K562 (cell line): ENCODE results near the gene CELSR1. TPM values are rescaled to one million over a fixed set of nuclear protein-coding genes. Genes with fewer than 3 reads are reported as not detected.

Experiments
- ATAC-seq: fragments of 200-7000 bp; cut with Tn5 transposase; 3 replicates; pipeline ENCODE4 v1.9.1; 2020; ENCODE audit warnings: moderate library complexity
- BruUV-seq: library from RNA; stranded (reverse); fragments of 400-500 nt; replicated peaks from 2 replicates; lab custom pipeline; 2021; lab: Mats Ljungman, UMichigan
- CTCF ChIA-PET: fragments of 300-600 bp; formaldehyde crosslinking; extraction: SDS; loops from one replicate; lab custom pipeline; 2021; ENCODE audit warnings: low intra/inter-chr PET ratio; lab: Yijun Ruan, JAX
- POLR2A ChIA-PET: fragments of 300-600, 350-650 bp; sonication (Branson Sonifier 250); formaldehyde crosslinking; extraction: SDS; loops from one replicate; lab custom pipeline; 2021; ENCODE audit warnings: antibody characterized with exemption, inconsistent platforms; lab: Yijun Ruan, JAX
- DNase-seq, 4 experiments: peaks; one replicate each; pipeline versions ENCODE4 v3.0.0 to v3.0.0-alpha.2; 2011 to 2018; ENCODE audit warnings: low spot score in 3 of 4, mixed read lengths in 3 of 4; ENCODE audit errors: extremely low read depth in 1 of 4
- FAIRE-seq: peaks from 2 replicates; lab custom pipeline; 2011; peaks lifted over from hg19 to GRCh38; lab: Jason Lieb, UNC
- H2AFZ ChIP-seq: 2 replicates; pipeline ENCODE4 v1.6.0; 2011; ENCODE audit warnings: low read depth, low read length, control low read depth, inconsistent platforms
- H3K27ac ChIP-seq: fragments of 200-600 bp; 3 replicates; pipeline ENCODE4 v1.8.0; 2011; ENCODE audit warnings: low read depth, mild to moderate bottlenecking, control low read depth, inconsistent platforms, low read length, moderate library complexity, mixed read lengths; ENCODE audit errors: extremely low read depth
- H3K27me3 ChIP-seq, 2 experiments: fragments of 300-600 bp in 1 of 2; 2 replicates in 1 of 2; 3 replicates in 1 of 2; pipeline versions ENCODE4 v1.6.0 to v1.8.0; 2011; ENCODE audit warnings: inconsistent platforms in 2 of 2, low read length in 2 of 2, mild to moderate bottlenecking in 1 of 2, mixed read lengths in 1 of 2, moderate library complexity in 1 of 2; ENCODE audit not compliant: control insufficient read depth in 2 of 2, insufficient read depth in 2 of 2
- H3K36me3 ChIP-seq: fragments of 300-600 bp; 3 replicates; pipeline ENCODE4 v1.8.0; 2011; ENCODE audit warnings: mild to moderate bottlenecking, low read length, inconsistent platforms; ENCODE audit not compliant: control insufficient read depth, insufficient read depth
- H3K4me1 ChIP-seq, 2 experiments: fragments of 200-600 bp in 1 of 2; replicated peaks in 1 of 2; 2 replicates in 1 of 2; 3 replicates in 1 of 2; pipeline versions ENCODE4 v1.5.1 to v1.8.0; 2011; ENCODE audit warnings: inconsistent platforms in 2 of 2, low read length in 2 of 2, mild to moderate bottlenecking in 1 of 2, mixed read lengths in 1 of 2, moderate library complexity in 1 of 2; ENCODE audit not compliant: control insufficient read depth in 2 of 2, insufficient read depth in 2 of 2
- H3K4me2 ChIP-seq: 2 replicates; pipeline ENCODE4 v1.6.1; 2011; ENCODE audit warnings: low read length, control low read depth, inconsistent platforms, mixed read lengths; ENCODE audit not compliant: insufficient read depth
- H3K4me3 ChIP-seq: fragments of 200-600 bp; sonication (generic), shearing (Covaris generic); 2 replicates; pipeline ENCODE4 v1.5.1; 2016; ENCODE audit warnings: control low read depth, inconsistent platforms
- H3K79me2 ChIP-seq: fragments of 200-600 bp; 3 replicates; pipeline ENCODE4 v1.8.0; 2011; ENCODE audit warnings: low read length, inconsistent platforms; ENCODE audit not compliant: control insufficient read depth, insufficient read depth
- H3K9ac ChIP-seq, 2 experiments: 2 replicates each; pipeline versions ENCODE4 v1.6.0 to v1.6.1; 2011; ENCODE audit warnings: low read depth in 2 of 2, low read length in 2 of 2, control low read depth in 1 of 2, inconsistent platforms in 1 of 2, mild to moderate bottlenecking in 1 of 2, mixed read lengths in 1 of 2; ENCODE audit not compliant: insufficient read depth in 1 of 2
- H3K9me1 ChIP-seq: one replicate; pipeline ENCODE4 v1.6.0; 2011; ENCODE audit warnings: inconsistent platforms, mild to moderate bottlenecking, low read length, moderate library complexity; ENCODE audit not compliant: control insufficient read depth, insufficient read depth
- H3K9me3 ChIP-seq: replicated peaks from 2 replicates; pipeline ENCODE4 v1.5.1; 2011; ENCODE audit warnings: low read depth, low read length, inconsistent platforms; ENCODE audit not compliant: control insufficient read depth, insufficient read depth
- H4K20me1 ChIP-seq: replicated peaks from 2 replicates; pipeline ENCODE4 v1.6.1; 2011; ENCODE audit warnings: low read length, inconsistent platforms, mixed read lengths; ENCODE audit not compliant: control insufficient read depth, insufficient read depth
- CAMTA2 ChIP-seq: fragments of 250-450 bp; sonication (Bioruptor Pico); conservative IDR thresholded peaks from 2 replicates; pipeline ENCODE4 v1.5.1; 2022
- CHD1 ChIP-seq: fragments of 200-600 bp; sonication (generic); IDR thresholded peaks from one replicate; pipeline ENCODE4 v1.6.1; 2012; ENCODE audit warnings: mild to moderate bottlenecking, moderate library complexity, low read length, inconsistent platforms
- KDM5B ChIP-seq: fragments of 200-600 bp; sonication (generic); IDR thresholded peaks from 2 replicates; pipeline ENCODE4 v1.6.1; 2012; ENCODE audit warnings: low read depth, mild to moderate bottlenecking, moderate library complexity, low read length, control low read depth, inconsistent platforms; ENCODE audit not compliant: insufficient replicate concordance
- SIRT6 ChIP-seq: IDR thresholded peaks from one replicate; pipeline ENCODE4 v1.6.1; 2012; ENCODE audit warnings: low read depth, mild to moderate bottlenecking, control low read depth, inconsistent platforms, low read length, moderate library complexity
- SMARCA4 ChIP-seq: fragments of 450-650 bp; IDR thresholded peaks from 2 replicates; pipeline ENCODE4 v1.6.1; 2016
- SUPT5H ChIP-seq: fragments of 450-650 bp; IDR thresholded peaks from 2 replicates; pipeline ENCODE4 v1.6.1; 2016
- ZNF668 ChIP-seq: fragments of 250-450 bp; sonication (Bioruptor Pico); IDR thresholded peaks from 2 replicates; pipeline ENCODE4 v1.8.0; 2022; ENCODE audit warnings: mild to moderate bottlenecking, inconsistent platforms
- WGBS: fragments of 100-300 bp; shearing (Covaris generic); methylation state at CpG from one replicate; pipeline ENCODE4 v1.1.6; 2016; ENCODE audit warnings: low coverage, mixed read lengths; ENCODE audit not compliant: insufficient coverage; ENCODE audit errors: missing lambda C conversion rate; 5-methylcytosine and 5-hydroxymethylcytosine counted together
- in situ Hi-C: fragments of 300-500 bp; cut with MboI; formaldehyde crosslinking; loops from 4 replicates; pipeline ENCODE4 v1.15.0; 2018; ENCODE audit warnings: inconsistent platforms, mixed read lengths
- intact Hi-C: fragments of 100-400 bp; cut with micrococcal nuclease; formaldehyde crosslinking; loops from 2 replicates; pipeline ENCODE4 v1.14.2; 2022
- polyA plus RNA-seq, 8 experiments: library from polyadenylated mRNA; depleted of rRNA in 4 of 8; stranded (reverse) in 5 of 8; unstranded in 3 of 8; fragments of >200 nt; fragmentation: Nextera tagmentation in 2 of 8; fragmentation: Illumina TruSeq in 1 of 8; extraction: Ambion mirVana in 2 of 8; extraction: Trizol in 1 of 8; gene quantifications; 2 replicates each; pipeline versions ENCODE4 v1.2.1 to v1.2.3, GENCODE V29; 2011 to 2014; ENCODE audit warnings: inconsistent platforms in 1 of 8, missing spikeins in 1 of 8
- total RNA-seq, 7 experiments: library from RNA; depleted of rRNA in 6 of 7; stranded (reverse); fragments of >200 nt in 6 of 7; fragmentation: Illumina TruSeq in 2 of 7; extraction: Trizol in 2 of 7; gene quantifications; 2 replicates each; pipeline versions ENCODE4 v1.2.1 to v1.2.3, GENCODE V29; 2011 to 2021; ENCODE audit warnings: low replicate concordance in 1 of 7
- TF ChIP-seq, protein P1 (sequence below): fragments of 450-650 bp; IDR thresholded peaks from 2 replicates; pipeline ENCODE4 v1.6.1; 2018; ENCODE audit warnings: mild to moderate bottlenecking, low read depth; ENCODE audit not compliant: partially characterized antibody
- TF ChIP-seq, protein P2 (sequence below): sonication (generic); formaldehyde crosslinking; IDR thresholded peaks from 2 replicates; pipeline ENCODE4 v1.8.1; 2023; ENCODE audit warnings: mild to moderate bottlenecking, missing genetic modification reagents
- TF ChIP-seq, protein P3 (sequence below): fragments of 200-800 bp; sonication (Bioruptor generic); IDR thresholded peaks from 2 replicates; pipeline ENCODE4 v1.6.1; 2016; ENCODE audit warnings: missing genetic modification characterization, missing compliant biosample characterization

The CELSR1 gene
- total and polyA plus RNA-seq, 9 of the 15 experiments (the other 6 are each of a cell fraction or from before 2014, with no cell fraction given): under 0.01 to 0.09 TPM; not detected in 7

DNA sequence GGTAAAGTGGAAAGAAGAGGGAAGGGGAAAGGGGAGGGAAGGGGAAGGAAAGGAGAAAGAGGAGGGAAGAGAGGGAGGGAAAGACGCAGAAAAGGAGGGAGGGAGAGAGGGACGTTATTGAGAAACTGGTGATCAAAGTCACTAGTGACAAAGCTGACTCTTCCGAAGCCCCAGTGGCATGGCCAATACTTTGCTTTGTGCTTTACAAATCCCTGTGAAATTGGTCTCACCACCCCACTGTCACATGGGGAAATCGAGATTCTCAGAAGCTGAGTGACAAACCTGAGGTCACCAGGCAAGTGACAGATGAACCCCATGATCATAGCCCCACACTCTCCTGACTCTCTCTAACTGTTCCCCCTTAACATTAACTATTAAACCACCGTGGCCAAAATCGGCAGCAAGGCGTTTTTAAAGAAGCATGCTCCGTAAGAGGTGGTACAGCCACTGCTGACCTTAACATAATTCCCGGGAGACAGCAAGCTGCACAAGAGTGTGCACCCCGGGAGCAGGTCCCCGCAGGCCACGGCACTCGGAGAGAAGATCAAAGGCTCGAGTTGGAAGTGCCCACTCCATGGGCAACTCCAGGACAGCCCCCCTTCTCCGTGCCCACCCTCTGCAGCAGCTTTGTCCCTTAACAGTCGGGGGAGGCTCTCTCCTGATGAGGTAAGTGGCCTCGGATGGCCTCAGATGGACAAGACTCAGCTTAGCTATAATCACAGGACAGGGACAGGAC lies 34.8 kb downstream of the CELSR1 start:
- Histone ChIP-seq H3K36me3 (no peaks in the 10 kb centered on the region), H3K27ac (no peak overlapping the region), H3K4me1 (peaks cover 0 to 4% of the 10 kb centered on the region in 2 experiments; a peak in 2 of 5 replicates), H3K9me3 (no peaks in the 10 kb centered on the region), H3K79me2 (no peaks in the 10 kb centered on the region), H3K9ac (no peak overlapping the region), H3K27me3 (peaks cover 9 to 24% of the 10 kb centered on the region in 2 experiments; a peak in 4 of 5 replicates), H3K4me2 (no peak overlapping the region), H3K9me1 (no peaks in the 10 kb centered on the region), H3K4me3 (no peak overlapping the region), H2AFZ (no peak overlapping the region), H4K20me1 (no peaks in the 10 kb centered on the region)
- ChIA-PET POLR2A (interaction anchor here (1.1 kb wide), 1 partner anchor 13 kb away, joined by 3 read pairs; no protein-coding TSS in a partner anchor), CTCF (no interaction called here)
- ATAC-seq: no peak
- WGBS: under 1% methylated on average over 13 of the region's 17 CpGs
- no TSS peak for BruUV-seq
- no peak for DNase-seq
- in situ Hi-C loops (no loop called here), intact Hi-C loops (no loop called here)
- FAIRE-seq: no peak
- no peak for TF ChIP-seq ZNF668
- no peak for TF ChIP-seq KDM5B
- TF ChIP-seq, protein P1, sequence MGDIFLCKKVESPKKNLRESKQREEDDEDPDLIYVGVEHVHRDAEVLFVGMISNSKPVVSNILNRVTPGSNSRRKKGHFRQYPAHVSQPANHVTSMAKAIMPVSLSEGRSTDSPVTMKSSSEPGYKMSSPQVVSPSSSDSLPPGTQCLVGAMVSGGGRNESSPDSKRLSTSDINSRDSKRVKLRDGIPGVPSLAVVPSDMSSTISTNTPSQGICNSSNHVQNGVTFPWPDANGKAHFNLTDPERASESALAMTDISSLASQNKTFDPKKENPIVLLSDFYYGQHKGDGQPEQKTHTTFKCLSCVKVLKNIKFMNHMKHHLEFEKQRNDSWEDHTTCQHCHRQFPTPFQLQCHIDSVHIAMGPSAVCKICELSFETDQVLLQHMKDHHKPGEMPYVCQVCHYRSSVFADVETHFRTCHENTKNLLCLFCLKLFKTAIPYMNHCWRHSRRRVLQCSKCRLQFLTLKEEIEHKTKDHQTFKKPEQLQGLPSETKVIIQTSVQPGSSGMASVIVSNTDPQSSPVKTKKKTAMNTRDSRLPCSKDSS: no peak
- TF ChIP-seq SIRT6: no peak
- TF ChIP-seq SMARCA4: no peak
- no peak for TF ChIP-seq SUPT5H
- no peak for TF ChIP-seq CHD1
- TF ChIP-seq, protein P2, sequence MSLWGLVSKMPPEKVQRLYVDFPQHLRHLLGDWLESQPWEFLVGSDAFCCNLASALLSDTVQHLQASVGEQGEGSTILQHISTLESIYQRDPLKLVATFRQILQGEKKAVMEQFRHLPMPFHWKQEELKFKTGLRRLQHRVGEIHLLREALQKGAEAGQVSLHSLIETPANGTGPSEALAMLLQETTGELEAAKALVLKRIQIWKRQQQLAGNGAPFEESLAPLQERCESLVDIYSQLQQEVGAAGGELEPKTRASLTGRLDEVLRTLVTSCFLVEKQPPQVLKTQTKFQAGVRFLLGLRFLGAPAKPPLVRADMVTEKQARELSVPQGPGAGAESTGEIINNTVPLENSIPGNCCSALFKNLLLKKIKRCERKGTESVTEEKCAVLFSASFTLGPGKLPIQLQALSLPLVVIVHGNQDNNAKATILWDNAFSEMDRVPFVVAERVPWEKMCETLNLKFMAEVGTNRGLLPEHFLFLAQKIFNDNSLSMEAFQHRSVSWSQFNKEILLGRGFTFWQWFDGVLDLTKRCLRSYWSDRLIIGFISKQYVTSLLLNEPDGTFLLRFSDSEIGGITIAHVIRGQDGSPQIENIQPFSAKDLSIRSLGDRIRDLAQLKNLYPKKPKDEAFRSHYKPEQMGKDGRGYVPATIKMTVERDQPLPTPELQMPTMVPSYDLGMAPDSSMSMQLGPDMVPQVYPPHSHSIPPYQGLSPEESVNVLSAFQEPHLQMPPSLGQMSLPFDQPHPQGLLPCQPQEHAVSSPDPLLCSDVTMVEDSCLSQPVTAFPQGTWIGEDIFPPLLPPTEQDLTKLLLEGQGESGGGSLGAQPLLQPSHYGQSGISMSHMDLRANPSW: no peak
- no peak for TF ChIP-seq CAMTA2
- TF ChIP-seq, protein P3, sequence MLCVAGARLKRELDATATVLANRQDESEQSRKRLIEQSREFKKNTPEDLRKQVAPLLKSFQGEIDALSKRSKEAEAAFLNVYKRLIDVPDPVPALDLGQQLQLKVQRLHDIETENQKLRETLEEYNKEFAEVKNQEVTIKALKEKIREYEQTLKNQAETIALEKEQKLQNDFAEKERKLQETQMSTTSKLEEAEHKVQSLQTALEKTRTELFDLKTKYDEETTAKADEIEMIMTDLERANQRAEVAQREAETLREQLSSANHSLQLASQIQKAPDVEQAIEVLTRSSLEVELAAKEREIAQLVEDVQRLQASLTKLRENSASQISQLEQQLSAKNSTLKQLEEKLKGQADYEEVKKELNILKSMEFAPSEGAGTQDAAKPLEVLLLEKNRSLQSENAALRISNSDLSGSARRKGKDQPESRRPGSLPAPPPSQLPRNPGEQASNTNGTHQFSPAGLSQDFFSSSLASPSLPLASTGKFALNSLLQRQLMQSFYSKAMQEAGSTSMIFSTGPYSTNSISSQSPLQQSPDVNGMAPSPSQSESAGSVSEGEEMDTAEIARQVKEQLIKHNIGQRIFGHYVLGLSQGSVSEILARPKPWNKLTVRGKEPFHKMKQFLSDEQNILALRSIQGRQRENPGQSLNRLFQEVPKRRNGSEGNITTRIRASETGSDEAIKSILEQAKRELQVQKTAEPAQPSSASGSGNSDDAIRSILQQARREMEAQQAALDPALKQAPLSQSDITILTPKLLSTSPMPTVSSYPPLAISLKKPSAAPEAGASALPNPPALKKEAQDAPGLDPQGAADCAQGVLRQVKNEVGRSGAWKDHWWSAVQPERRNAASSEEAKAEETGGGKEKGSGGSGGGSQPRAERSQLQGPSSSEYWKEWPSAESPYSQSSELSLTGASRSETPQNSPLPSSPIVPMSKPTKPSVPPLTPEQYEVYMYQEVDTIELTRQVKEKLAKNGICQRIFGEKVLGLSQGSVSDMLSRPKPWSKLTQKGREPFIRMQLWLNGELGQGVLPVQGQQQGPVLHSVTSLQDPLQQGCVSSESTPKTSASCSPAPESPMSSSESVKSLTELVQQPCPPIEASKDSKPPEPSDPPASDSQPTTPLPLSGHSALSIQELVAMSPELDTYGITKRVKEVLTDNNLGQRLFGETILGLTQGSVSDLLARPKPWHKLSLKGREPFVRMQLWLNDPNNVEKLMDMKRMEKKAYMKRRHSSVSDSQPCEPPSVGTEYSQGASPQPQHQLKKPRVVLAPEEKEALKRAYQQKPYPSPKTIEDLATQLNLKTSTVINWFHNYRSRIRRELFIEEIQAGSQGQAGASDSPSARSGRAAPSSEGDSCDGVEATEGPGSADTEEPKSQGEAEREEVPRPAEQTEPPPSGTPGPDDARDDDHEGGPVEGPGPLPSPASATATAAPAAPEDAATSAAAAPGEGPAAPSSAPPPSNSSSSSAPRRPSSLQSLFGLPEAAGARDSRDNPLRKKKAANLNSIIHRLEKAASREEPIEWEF (CRISPR knock-in tag): no peak
